HepG2 (cell line): ENCODE measurements around the gene KANK3. TPM values are rescaled to one million over a fixed set of nuclear protein-coding genes. Genes with fewer than 3 reads are reported as not detected.
A peak's percentile ranks its signal among the peaks of the same experiment; 100 is the strongest.

Experiments
- CBX5 ChIP-seq: sonication (generic); formaldehyde crosslinking; IDR thresholded peaks from 2 replicates; pipeline ENCODE4 v1.4.0; 2020; ENCODE audit warnings: missing genetic modification reagents, borderline replicate concordance
- EED ChIP-seq: sonication (generic); formaldehyde crosslinking; IDR thresholded peaks from 2 replicates; pipeline ENCODE4 v1.5.0; 2020; ENCODE audit warnings: mild to moderate bottlenecking, missing genetic modification reagents
- EHMT2 ChIP-seq: fragments of 200-600 bp; sonication (generic); IDR thresholded peaks from 2 replicates; pipeline ENCODE4 v1.7.0; 2017; ENCODE audit warnings: antibody characterized with exemption, low read depth, low read length, borderline replicate concordance
- ETV5 ChIP-seq: IDR thresholded peaks from 2 replicates; pipeline ENCODE4 v1.6.1; 2018; ENCODE audit warnings: missing biosample characterization, missing genetic modification reagents, inconsistent platforms, borderline replicate concordance
- HDAC1 ChIP-seq: sonication (generic); formaldehyde crosslinking; IDR thresholded peaks from 2 replicates; pipeline ENCODE4 v1.5.1; 2020; ENCODE audit warnings: mild to moderate bottlenecking, missing genetic modification reagents
- NFKBIZ ChIP-seq: IDR thresholded peaks from 2 replicates; pipeline ENCODE4 v1.6.1; 2018; ENCODE audit warnings: missing genetic modification reagents, missing compliant biosample characterization
- NKX3-1 ChIP-seq: sonication (generic); formaldehyde crosslinking; IDR thresholded peaks from 2 replicates; pipeline ENCODE4 v1.5.0; 2020; ENCODE audit warnings: missing genetic modification reagents
- PCBP2 ChIP-seq: fragments of 200-400 bp; formaldehyde crosslinking; optimal IDR thresholded peaks from 2 replicates; pipeline ENCODE3; 2018; ENCODE audit warnings: low read length, low read depth; ENCODE audit not compliant: poor library complexity, severe bottlenecking
- RAD51 ChIP-seq: fragments of 450-650 bp; IDR thresholded peaks from 2 replicates; pipeline ENCODE4 v1.6.1; 2016; ENCODE audit warnings: borderline replicate concordance
- RFX1 ChIP-seq: fragments of 450-650 bp; IDR thresholded peaks from 2 replicates; pipeline ENCODE4 v1.6.1; 2017
- RFXANK ChIP-seq: IDR thresholded peaks from 2 replicates; pipeline ENCODE4 v1.6.1; 2016
- SP2 ChIP-seq: sonication (generic); formaldehyde crosslinking; IDR thresholded peaks from 2 replicates; pipeline ENCODE4 v1.5.1; 2020; ENCODE audit warnings: mild to moderate bottlenecking, missing genetic modification reagents
- TBX2 ChIP-seq: sonication (generic); formaldehyde crosslinking; IDR thresholded peaks from 2 replicates; pipeline ENCODE4 v1.5.0; 2020; ENCODE audit warnings: missing genetic modification reagents, mild to moderate bottlenecking, borderline replicate concordance
- ZBTB7A ChIP-seq: sonication (generic); formaldehyde crosslinking; IDR thresholded peaks from 2 replicates; pipeline ENCODE4 v1.8.0; 2022; ENCODE audit warnings: mild to moderate bottlenecking, missing genetic modification reagents
- ZC3H13 ChIP-seq: sonication (generic); formaldehyde crosslinking; IDR thresholded peaks from 2 replicates; pipeline ENCODE4 v1.8.1; 2023; ENCODE audit warnings: mild to moderate bottlenecking, missing genetic modification reagents, moderate library complexity
- ZFP41 ChIP-seq: sonication (generic); formaldehyde crosslinking; IDR thresholded peaks from 2 replicates; pipeline ENCODE4 v1.4.0; 2020; ENCODE audit warnings: mild to moderate bottlenecking, missing genetic modification reagents, borderline replicate concordance
- ZNF12 ChIP-seq: sonication (generic); formaldehyde crosslinking; IDR thresholded peaks from 2 replicates; pipeline ENCODE4 v1.5.0; 2020; ENCODE audit warnings: missing genetic modification reagents
- ZNF180 ChIP-seq: sonication (generic); formaldehyde crosslinking; IDR thresholded peaks from 2 replicates; pipeline ENCODE4 v1.4.0; 2020; ENCODE audit warnings: low read depth, missing genetic modification reagents, borderline replicate concordance
- ZNF296 ChIP-seq: sonication (generic); formaldehyde crosslinking; conservative IDR thresholded peaks from 2 replicates; pipeline ENCODE4 v1.5.0; 2020; ENCODE audit warnings: mild to moderate bottlenecking, missing genetic modification reagents
- ZNF33A ChIP-seq: sonication (generic); formaldehyde crosslinking; IDR thresholded peaks from 2 replicates; pipeline ENCODE4 v1.5.1; 2020; ENCODE audit warnings: missing genetic modification reagents, mild to moderate bottlenecking, moderate library complexity, borderline replicate concordance
- ZNF460 ChIP-seq: sonication (generic); formaldehyde crosslinking; IDR thresholded peaks from 2 replicates; pipeline ENCODE4 v1.5.1; 2020; ENCODE audit warnings: missing genetic modification reagents, mild to moderate bottlenecking, borderline replicate concordance
- ZNF674 ChIP-seq: sonication (generic); formaldehyde crosslinking; IDR thresholded peaks from 2 replicates; pipeline ENCODE4 v1.5.0; 2020; ENCODE audit warnings: low read depth, mild to moderate bottlenecking, missing genetic modification reagents
- polyA plus RNA-seq, 8 experiments: library from polyadenylated mRNA; depleted of rRNA in 3 of 8; stranded (reverse) in 7 of 8; unstranded in 1 of 8; fragments of >200 nt; fragmentation: Illumina TruSeq in 4 of 8; extraction: Trizol in 4 of 8; gene quantifications; 2 replicates each; pipeline versions ENCODE4 v1.2.1 to v1.2.3, GENCODE V29; 2011 to 2016; ENCODE audit warnings: low read depth in 4 of 8, missing spikeins in 1 of 8, mixed read lengths in 1 of 8; ENCODE audit not compliant: insufficient read depth in 1 of 8
- total RNA-seq, 5 experiments: library from RNA; depleted of rRNA; stranded (reverse); fragments of >200 nt; fragmentation: Illumina TruSeq; extraction: Trizol; gene quantifications; 2 replicates each; pipeline ENCODE4 v1.2.3, GENCODE V29; 2016; ENCODE audit warnings: low read depth in 1 of 5
- TF ChIP-seq, protein P1 (sequence below): sonication (generic); formaldehyde crosslinking; IDR thresholded peaks from 2 replicates; pipeline ENCODE4 v1.8.0; 2022; ENCODE audit warnings: mild to moderate bottlenecking, missing genetic modification reagents, moderate library complexity
- TF ChIP-seq, protein P2 (sequence below): sonication (generic); formaldehyde crosslinking; IDR thresholded peaks from 2 replicates; pipeline ENCODE4 v1.8.0; 2022; ENCODE audit warnings: mild to moderate bottlenecking, missing genetic modification reagents; ENCODE audit not compliant: insufficient replicate concordance
- TF ChIP-seq, protein P3 (sequence below): sonication (generic); formaldehyde crosslinking; IDR thresholded peaks from 2 replicates; pipeline ENCODE4 v1.8.0; 2022; ENCODE audit warnings: mild to moderate bottlenecking, missing genetic modification reagents, borderline replicate concordance

The KANK3 gene
- total and polyA plus RNA-seq, 2 of the 13 experiments (the other 11 are each of a cell fraction or from before 2014, with no cell fraction given): 0.15 to 0.20 TPM

DNA sequence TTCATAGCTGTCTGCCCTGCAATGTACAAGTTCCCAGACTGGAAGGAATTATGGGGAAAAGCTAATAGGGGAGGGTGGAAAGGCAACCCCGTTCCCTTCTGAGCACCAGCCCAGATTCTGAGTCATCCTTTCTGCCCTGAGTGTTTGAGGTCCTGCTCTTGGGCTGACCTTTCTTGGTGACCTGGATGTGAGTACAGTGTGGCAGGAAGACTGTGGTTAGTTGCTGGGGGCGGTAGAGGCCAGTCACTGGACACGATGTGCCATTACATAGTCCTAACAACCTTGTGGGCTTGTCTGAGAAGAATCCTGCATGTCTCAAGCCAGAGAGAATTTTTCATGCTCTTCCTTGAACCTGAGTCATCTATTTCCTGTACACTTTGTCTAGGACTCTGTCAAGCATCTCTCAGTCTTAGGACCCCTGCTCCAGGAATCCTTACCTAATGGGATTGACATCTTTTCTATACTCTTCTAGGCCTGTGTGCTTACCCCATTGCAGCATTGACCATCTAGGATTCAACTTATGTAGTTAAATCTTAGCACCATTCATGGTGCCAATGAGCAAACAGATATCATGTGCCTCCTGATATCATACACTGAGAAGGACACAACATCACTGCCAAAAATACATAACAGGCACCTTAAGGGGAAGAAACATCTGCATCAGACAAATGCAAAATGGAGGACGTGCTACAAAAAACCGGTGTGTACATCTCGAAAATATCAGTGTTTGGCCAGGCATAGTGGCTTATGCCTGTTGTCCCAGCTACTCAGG, 12.8 kb upstream of the KANK3 start (continued):
- TF ChIP-seq ZFP41 (no peak), TBX2 (peak; percentile 57; the same call in 1 of the 2 replicates), EHMT2 (no peak), PCBP2 (no peak), ZBTB7A (CRISPR knock-in tag) (no peak), CBX5 (CRISPR knock-in tag) (peak; percentile 41; the same call in 1 of the 2 replicates), ZNF33A (CRISPR knock-in tag) (no peak), HDAC1 (peak; percentile 54; the same call in 1 of the 2 replicates), ZNF460 (CRISPR knock-in tag) (no peak), RAD51 (no peak), SP2 (no peak), ZNF180 (CRISPR knock-in tag) (no peak), EED (no peak), ZNF296 (CRISPR knock-in tag) (no peak), NFKBIZ (CRISPR knock-in tag) (0 out of 2 replicates have a peak, but pooled peaks have one; percentile 25), ETV5 (CRISPR knock-in tag) (peak; percentile 80; the same call in 1 of the 2 replicates), ZNF12 (no peak), RFX1 (no peak), NKX3-1 (CRISPR knock-in tag) (no peak), ZNF674 (CRISPR knock-in tag) (no peak), RFXANK (CRISPR knock-in tag) (no peak), ZC3H13 (no peak)
- TF ChIP-seq, protein P1, sequence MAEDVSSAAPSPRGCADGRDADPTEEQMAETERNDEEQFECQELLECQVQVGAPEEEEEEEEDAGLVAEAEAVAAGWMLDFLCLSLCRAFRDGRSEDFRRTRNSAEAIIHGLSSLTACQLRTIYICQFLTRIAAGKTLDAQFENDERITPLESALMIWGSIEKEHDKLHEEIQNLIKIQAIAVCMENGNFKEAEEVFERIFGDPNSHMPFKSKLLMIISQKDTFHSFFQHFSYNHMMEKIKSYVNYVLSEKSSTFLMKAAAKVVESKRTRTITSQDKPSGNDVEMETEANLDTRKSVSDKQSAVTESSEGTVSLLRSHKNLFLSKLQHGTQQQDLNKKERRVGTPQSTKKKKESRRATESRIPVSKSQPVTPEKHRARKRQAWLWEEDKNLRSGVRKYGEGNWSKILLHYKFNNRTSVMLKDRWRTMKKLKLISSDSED: no peak
- TF ChIP-seq, protein P2, sequence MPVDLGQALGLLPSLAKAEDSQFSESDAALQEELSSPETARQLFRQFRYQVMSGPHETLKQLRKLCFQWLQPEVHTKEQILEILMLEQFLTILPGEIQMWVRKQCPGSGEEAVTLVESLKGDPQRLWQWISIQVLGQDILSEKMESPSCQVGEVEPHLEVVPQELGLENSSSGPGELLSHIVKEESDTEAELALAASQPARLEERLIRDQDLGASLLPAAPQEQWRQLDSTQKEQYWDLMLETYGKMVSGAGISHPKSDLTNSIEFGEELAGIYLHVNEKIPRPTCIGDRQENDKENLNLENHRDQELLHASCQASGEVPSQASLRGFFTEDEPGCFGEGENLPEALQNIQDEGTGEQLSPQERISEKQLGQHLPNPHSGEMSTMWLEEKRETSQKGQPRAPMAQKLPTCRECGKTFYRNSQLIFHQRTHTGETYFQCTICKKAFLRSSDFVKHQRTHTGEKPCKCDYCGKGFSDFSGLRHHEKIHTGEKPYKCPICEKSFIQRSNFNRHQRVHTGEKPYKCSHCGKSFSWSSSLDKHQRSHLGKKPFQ (CRISPR knock-in tag): no peak
- TF ChIP-seq, protein P3, sequence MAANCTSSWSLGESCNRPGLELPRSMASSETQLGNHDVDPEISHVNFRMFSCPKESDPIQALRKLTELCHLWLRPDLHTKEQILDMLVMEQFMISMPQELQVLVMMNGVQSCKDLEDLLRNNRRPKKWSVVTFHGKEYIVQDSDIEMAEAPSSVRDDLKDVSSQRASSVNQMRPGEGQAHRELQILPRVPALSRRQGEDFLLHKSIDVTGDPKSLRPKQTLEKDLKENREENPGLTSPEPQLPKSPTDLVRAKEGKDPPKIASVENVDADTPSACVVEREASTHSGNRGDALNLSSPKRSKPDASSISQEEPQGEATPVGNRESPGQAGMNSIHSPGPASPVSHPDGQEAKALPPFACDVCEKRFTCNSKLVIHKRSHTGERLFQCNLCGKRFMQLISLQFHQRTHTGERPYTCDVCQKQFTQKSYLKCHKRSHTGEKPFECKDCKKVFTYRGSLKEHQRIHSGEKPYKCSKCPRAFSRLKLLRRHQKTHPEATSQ (CRISPR knock-in tag): no peak
